ENCODE results near the gene MAMLD1.
A peak's percentile ranks its signal among the peaks of the same experiment; 100 is the strongest.

Gene MAMLD1

GRCh38 chrX:150486011-150486410 is 122.9 kb downstream of the MAMLD1 start:
- TF ChIP-seq ZFP3 (CRISPR knock-in tag; IDR thresholded peaks at IDR 0.05) (no peak), CSDC2 (CRISPR knock-in tag; IDR thresholded peaks at IDR 0.05) (no peak), PPARA (CRISPR knock-in tag; IDR thresholded peaks at IDR 0.05; ENCODE audit: borderline replicate concordance) (no peak), ZNF8 (CRISPR knock-in tag; IDR thresholded peaks at IDR 0.05) (no peak), ESRRG (CRISPR knock-in tag; IDR thresholded peaks at IDR 0.05) (no peak), RARB (CRISPR knock-in tag; IDR thresholded peaks at IDR 0.05) (no peak), BACH2 (CRISPR knock-in tag; IDR thresholded peaks at IDR 0.05; ENCODE audit: borderline replicate concordance) (no peak)
- TF ChIP-seq, protein P1, sequence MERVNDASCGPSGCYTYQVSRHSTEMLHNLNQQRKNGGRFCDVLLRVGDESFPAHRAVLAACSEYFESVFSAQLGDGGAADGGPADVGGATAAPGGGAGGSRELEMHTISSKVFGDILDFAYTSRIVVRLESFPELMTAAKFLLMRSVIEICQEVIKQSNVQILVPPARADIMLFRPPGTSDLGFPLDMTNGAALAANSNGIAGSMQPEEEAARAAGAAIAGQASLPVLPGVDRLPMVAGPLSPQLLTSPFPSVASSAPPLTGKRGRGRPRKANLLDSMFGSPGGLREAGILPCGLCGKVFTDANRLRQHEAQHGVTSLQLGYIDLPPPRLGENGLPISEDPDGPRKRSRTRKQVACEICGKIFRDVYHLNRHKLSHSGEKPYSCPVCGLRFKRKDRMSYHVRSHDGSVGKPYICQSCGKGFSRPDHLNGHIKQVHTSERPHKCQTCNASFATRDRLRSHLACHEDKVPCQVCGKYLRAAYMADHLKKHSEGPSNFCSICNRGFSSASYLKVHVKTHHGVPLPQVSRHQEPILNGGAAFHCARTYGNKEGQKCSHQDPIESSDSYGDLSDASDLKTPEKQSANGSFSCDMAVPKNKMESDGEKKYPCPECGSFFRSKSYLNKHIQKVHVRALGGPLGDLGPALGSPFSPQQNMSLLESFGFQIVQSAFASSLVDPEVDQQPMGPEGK (CRISPR knock-in tag; IDR thresholded peaks at IDR 0.05; ENCODE audit: borderline replicate concordance), result no peak
- ATAC-seq, result peak; percentile 94

- ATAC-seq, result no peak
- TF ChIP-seq ZNF8 (CRISPR knock-in tag; IDR thresholded peaks at IDR 0.05) (no peak), ZNF565 (CRISPR knock-in tag; conservative IDR thresholded peaks at IDR 0.05; ENCODE audit: low read depth) (no peak), BACH2 (CRISPR knock-in tag; IDR thresholded peaks at IDR 0.05; ENCODE audit: borderline replicate concordance) (no peak), PPARA (CRISPR knock-in tag; IDR thresholded peaks at IDR 0.05; ENCODE audit: borderline replicate concordance) (no peak), ZC3H10 (CRISPR knock-in tag; IDR thresholded peaks at IDR 0.05) (no peak), ZFP3 (CRISPR knock-in tag; IDR thresholded peaks at IDR 0.05) (no peak), ZFP30 (CRISPR knock-in tag; IDR thresholded peaks at IDR 0.05) (no peak), RARB (CRISPR knock-in tag; IDR thresholded peaks at IDR 0.05) (no peak), ISL1 (CRISPR knock-in tag; IDR thresholded peaks at IDR 0.05) (no peak), CSDC2 (CRISPR knock-in tag; IDR thresholded peaks at IDR 0.05) (no peak), TCF4 (CRISPR knock-in tag; IDR thresholded peaks at IDR 0.05; ENCODE audit: borderline replicate concordance) (no peak), ARNTL (CRISPR knock-in tag; IDR thresholded peaks at IDR 0.05; ENCODE audit: borderline replicate concordance, low read depth) (no peak), ESRRG (CRISPR knock-in tag; IDR thresholded peaks at IDR 0.05) (no peak), OSR1 (CRISPR knock-in tag; IDR thresholded peaks at IDR 0.05) (no peak), SNAI2 (CRISPR knock-in tag; IDR thresholded peaks at IDR 0.05) (no peak), ZNF70 (CRISPR knock-in tag; IDR thresholded peaks at IDR 0.05) (no peak), POU6F1 (CRISPR knock-in tag; IDR thresholded peaks at IDR 0.05; ENCODE audit: borderline replicate concordance, low read depth) (no peak)
- TF ChIP-seq, protein P1 (CRISPR knock-in tag; IDR thresholded peaks at IDR 0.05; ENCODE audit: borderline replicate concordance), result no peak
- TF ChIP-seq, protein P2, sequence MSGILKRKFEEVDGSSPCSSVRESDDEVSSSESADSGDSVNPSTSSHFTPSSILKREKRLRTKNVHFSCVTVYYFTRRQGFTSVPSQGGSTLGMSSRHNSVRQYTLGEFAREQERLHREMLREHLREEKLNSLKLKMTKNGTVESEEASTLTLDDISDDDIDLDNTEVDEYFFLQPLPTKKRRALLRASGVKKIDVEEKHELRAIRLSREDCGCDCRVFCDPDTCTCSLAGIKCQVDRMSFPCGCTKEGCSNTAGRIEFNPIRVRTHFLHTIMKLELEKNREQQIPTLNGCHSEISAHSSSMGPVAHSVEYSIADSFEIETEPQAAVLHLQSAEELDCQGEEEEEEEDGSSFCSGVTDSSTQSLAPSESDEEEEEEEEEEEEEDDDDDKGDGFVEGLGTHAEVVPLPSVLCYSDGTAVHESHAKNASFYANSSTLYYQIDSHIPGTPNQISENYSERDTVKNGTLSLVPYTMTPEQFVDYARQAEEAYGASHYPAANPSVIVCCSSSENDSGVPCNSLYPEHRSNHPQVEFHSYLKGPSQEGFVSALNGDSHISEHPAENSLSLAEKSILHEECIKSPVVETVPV (CRISPR knock-in tag; IDR thresholded peaks at IDR 0.05), result no peak
- TF ChIP-seq, protein P3, sequence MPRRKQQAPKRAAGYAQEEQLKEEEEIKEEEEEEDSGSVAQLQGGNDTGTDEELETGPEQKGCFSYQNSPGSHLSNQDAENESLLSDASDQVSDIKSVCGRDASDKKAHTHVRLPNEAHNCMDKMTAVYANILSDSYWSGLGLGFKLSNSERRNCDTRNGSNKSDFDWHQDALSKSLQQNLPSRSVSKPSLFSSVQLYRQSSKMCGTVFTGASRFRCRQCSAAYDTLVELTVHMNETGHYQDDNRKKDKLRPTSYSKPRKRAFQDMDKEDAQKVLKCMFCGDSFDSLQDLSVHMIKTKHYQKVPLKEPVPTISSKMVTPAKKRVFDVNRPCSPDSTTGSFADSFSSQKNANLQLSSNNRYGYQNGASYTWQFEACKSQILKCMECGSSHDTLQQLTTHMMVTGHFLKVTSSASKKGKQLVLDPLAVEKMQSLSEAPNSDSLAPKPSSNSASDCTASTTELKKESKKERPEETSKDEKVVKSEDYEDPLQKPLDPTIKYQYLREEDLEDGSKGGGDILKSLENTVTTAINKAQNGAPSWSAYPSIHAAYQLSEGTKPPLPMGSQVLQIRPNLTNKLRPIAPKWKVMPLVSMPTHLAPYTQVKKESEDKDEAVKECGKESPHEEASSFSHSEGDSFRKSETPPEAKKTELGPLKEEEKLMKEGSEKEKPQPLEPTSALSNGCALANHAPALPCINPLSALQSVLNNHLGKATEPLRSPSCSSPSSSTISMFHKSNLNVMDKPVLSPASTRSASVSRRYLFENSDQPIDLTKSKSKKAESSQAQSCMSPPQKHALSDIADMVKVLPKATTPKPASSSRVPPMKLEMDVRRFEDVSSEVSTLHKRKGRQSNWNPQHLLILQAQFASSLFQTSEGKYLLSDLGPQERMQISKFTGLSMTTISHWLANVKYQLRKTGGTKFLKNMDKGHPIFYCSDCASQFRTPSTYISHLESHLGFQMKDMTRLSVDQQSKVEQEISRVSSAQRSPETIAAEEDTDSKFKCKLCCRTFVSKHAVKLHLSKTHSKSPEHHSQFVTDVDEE (CRISPR knock-in tag; IDR thresholded peaks at IDR 0.05), result no peak
These were observed 124.4 kb downstream of the MAMLD1 start for GRCh38 chrX:150487369-150488094.
